ENCODE data around the gene EPS15. TPM values are rescaled to one million over a fixed set of nuclear protein-coding genes. Genes with fewer than 3 reads are reported as not detected.

Gene EPS15
- total and polyA plus RNA-seq, 2 of the 8 experiments (the other 6 are each of a cell fraction or from before 2014, with no cell fraction given), result 15.9 to 57.2 TPM

DNA sequence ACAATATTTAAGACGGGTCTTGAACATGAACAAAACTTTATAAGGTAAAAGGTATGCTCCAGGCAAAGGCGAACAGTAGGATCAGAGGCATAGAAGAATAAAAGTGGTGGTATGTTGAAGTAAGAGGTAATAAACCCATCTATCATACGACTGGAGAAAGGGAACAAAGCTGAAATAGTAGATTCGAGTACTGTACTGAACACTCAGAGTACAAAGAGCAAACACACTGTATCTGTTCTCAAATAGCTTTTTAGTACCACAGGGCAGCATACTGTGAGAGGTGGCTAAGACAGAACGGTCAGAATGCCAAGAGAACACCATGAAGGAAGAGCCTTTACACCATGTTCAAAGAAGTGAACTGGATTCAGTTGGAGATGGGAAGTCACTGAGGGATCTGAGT is 83.2 kb downstream of the EPS15 start (continued):
- TF ChIP-seq TAF7 (optimal IDR thresholded peaks at IDR 0.05; ENCODE audit: borderline replicate concordance, low read depth, low read length) (no peak), ASH2L (IDR thresholded peaks at IDR 0.05; ENCODE audit: low read length) (no peak), CHD2 (IDR thresholded peaks at IDR 0.05; ENCODE audit: low read length) (no peak), SP2 (IDR thresholded peaks at IDR 0.05; ENCODE audit: low read length) (no peak)

All from H1 (cell line).